Trophoblast cell (in vitro differentiated cells and primary cell): ENCODE measurements around the gene PIF1.
"Not testable (repeated sequence)": the region's sequence is repeated elsewhere in the genome, so short reads cannot be mapped to it uniquely, and the experiment has no call there.

Source experiments
- DNase-seq, 2 donors: peaks; one replicate each; pipeline ENCODE4 v3.0.0-alpha.2; 2016
- H2AFZ ChIP-seq: 2 replicates; pipeline ENCODE4 v1.6.1; 2013; ENCODE audit warnings: low read length, moderate library complexity, mild to moderate bottlenecking; ENCODE audit not compliant: insufficient read depth, poor library complexity
- H2AK5ac ChIP-seq: 2 replicates; pipeline ENCODE4 v1.6.1; 2013; ENCODE audit warnings: mild to moderate bottlenecking, low read length
- H2BK120ac ChIP-seq: 2 replicates; pipeline ENCODE4 v1.6.1; 2013; ENCODE audit warnings: low read length, mild to moderate bottlenecking, moderate library complexity; ENCODE audit not compliant: insufficient read depth, poor library complexity
- H2BK12ac ChIP-seq: 2 replicates; pipeline ENCODE4 v1.6.1; 2013; ENCODE audit warnings: mild to moderate bottlenecking, low read length, moderate library complexity
- H2BK5ac ChIP-seq: 2 replicates; pipeline ENCODE4 v1.6.1; 2013; ENCODE audit warnings: low read length, low read depth, moderate library complexity, mild to moderate bottlenecking; ENCODE audit not compliant: poor library complexity
- H3K14ac ChIP-seq: 2 replicates; pipeline ENCODE4 v1.6.1; 2013; ENCODE audit warnings: mild to moderate bottlenecking, low read length
- H3K18ac ChIP-seq: 2 replicates; pipeline ENCODE4 v1.6.1; 2013; ENCODE audit warnings: mild to moderate bottlenecking, low read length
- H3K23ac ChIP-seq: 2 replicates; pipeline ENCODE4 v1.6.1; 2013; ENCODE audit warnings: low read length
- H3K27ac ChIP-seq: 2 replicates; pipeline ENCODE4 v1.5.1; 2013; ENCODE audit warnings: low read depth, mild to moderate bottlenecking, inconsistent platforms, low read length, moderate library complexity
- H3K27me3 ChIP-seq: 2 replicates; pipeline ENCODE4 v1.6.1; 2013; ENCODE audit warnings: inconsistent platforms, mild to moderate bottlenecking, low read length, moderate library complexity; ENCODE audit not compliant: insufficient read depth
- H3K36me3 ChIP-seq, 2 experiments: 1 replicate in 1 of 2; 2 replicates in 1 of 2; pipeline ENCODE4 v1.6.1; 2013; ENCODE audit warnings: low read length in 2 of 2, mild to moderate bottlenecking in 2 of 2, moderate library complexity in 1 of 2; ENCODE audit not compliant: insufficient read depth in 2 of 2, control insufficient read depth in 1 of 2
- H3K4ac ChIP-seq: 2 replicates; pipeline ENCODE4 v1.6.1; 2013; ENCODE audit warnings: low read depth, mild to moderate bottlenecking, low read length, moderate library complexity
- H3K4me1 ChIP-seq, 2 experiments: 1 replicate in 1 of 2; 2 replicates in 1 of 2; pipeline ENCODE4 v1.6.1; 2013; ENCODE audit warnings: low read length in 2 of 2, mild to moderate bottlenecking in 2 of 2, moderate library complexity in 1 of 2; ENCODE audit not compliant: insufficient read depth in 2 of 2, control insufficient read depth in 1 of 2
- H3K4me2 ChIP-seq: 2 replicates; pipeline ENCODE4 v1.6.1; 2013; ENCODE audit warnings: inconsistent platforms, mild to moderate bottlenecking, low read length, moderate library complexity
- H3K4me3 ChIP-seq: 2 replicates; pipeline ENCODE4 v1.5.1; 2013; ENCODE audit warnings: mild to moderate bottlenecking, low read depth, low read length, inconsistent platforms
- H3K79me1 ChIP-seq: one replicate; pipeline ENCODE4 v1.6.1; 2013; ENCODE audit warnings: low read length
- H3K79me2 ChIP-seq: 2 replicates; pipeline ENCODE4 v1.6.1; 2013; ENCODE audit warnings: low read length, mild to moderate bottlenecking; ENCODE audit not compliant: control insufficient read depth, insufficient read depth, poor library complexity
- H3K9ac ChIP-seq: 2 replicates; pipeline ENCODE4 v1.6.1; 2013; ENCODE audit warnings: mild to moderate bottlenecking, low read length
- H3K9me3 ChIP-seq: 2 replicates; pipeline ENCODE4 v1.6.1; 2013; ENCODE audit warnings: low read depth, mild to moderate bottlenecking, control low read depth, inconsistent platforms, low read length; ENCODE audit not compliant: insufficient read depth
- H4K12ac ChIP-seq: 2 replicates; pipeline ENCODE4 v1.6.1; 2013; ENCODE audit warnings: low read depth, mild to moderate bottlenecking, low read length, moderate library complexity
- H4K8ac ChIP-seq: 2 replicates; pipeline ENCODE4 v1.6.1; 2013; ENCODE audit warnings: low read depth, mild to moderate bottlenecking, low read length, moderate library complexity
- H4K91ac ChIP-seq: one replicate; pipeline ENCODE4 v1.6.1; 2013; ENCODE audit warnings: low read depth, mild to moderate bottlenecking, low read length, moderate library complexity
- whole genome bisulfite sequencing: extraction: QIAGEN DNeasy Blood & Tissue Kit; methylation state at CpG from one replicate; pipeline ENCODE4 v1.1.7; 2013; ENCODE audit warnings: missing lambda C conversion rate; ENCODE audit not compliant: insufficient read length, insufficient coverage; ENCODE audit errors: extremely low coverage; 5-methylcytosine and 5-hydroxymethylcytosine counted together

Gene PIF1

DNA sequence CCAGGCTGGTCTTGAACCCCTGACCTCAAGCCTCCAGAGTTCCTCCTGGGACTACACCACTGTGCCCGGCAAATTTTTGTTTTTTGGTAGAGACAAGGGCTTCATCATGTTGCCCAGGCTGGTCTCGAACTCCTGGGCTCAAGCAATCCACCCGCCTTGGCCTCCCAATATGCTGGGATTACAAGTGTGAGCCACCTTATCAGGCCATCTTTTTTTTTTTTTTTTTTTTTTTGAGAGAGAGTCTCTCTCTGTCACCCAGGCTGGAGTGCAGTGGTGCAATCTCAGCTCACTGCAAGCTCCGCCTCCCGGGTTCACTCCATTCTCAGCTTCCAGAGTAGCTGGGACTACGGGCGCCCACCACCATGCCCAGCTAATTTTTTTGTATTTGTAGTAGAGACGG, 11.2 kb downstream of the PIF1 start:
- not testable (repeated sequence) for H2AK5ac ChIP-seq, H4K91ac ChIP-seq, H2BK5ac ChIP-seq, H2AFZ ChIP-seq, H3K9me3 ChIP-seq, H3K9ac ChIP-seq, H2BK12ac ChIP-seq, H4K12ac ChIP-seq, H2BK120ac ChIP-seq, H4K8ac ChIP-seq, H3K27ac ChIP-seq, H3K79me2 ChIP-seq, H3K14ac ChIP-seq, H3K4me2 ChIP-seq, H3K4me3 ChIP-seq, H3K23ac ChIP-seq, H3K18ac ChIP-seq, H3K27me3 ChIP-seq, H3K4ac ChIP-seq
- Histone ChIP-seq H3K36me3 (peaks cover 9 to 12% of the 10 kb centered on the region in 2 experiments), H3K79me1 (peaks cover 11% of the 10 kb centered on the region), H3K4me1 (peaks cover 9 to 10% of the 10 kb centered on the region in 2 experiments)
- WGBS: no CpG with 5 or more reads among the region's 8 CpGs
- peak in 1 of 2 donors; percentile 5 for DNase-seq

DNA sequence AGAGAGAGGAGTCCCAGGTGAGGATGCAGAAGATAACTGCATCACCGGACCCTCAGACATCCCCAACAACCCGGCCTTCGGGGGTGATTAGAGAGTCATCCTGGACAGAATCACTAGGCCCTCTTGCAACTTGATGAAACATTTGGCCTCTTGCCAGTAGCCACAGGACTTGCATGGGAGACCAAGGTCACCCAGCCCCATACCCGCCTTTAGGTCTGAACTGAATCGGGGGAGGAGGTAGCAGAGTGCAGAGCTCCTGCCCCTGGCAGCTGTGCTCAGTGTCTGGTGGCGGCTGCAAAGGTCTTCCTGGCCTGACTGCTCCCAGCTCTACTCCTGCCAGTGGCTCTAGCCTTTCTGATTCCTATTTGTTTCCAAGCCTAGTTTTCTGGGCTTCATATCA, 12.4 kb downstream of the PIF1 start:
- H3K36me3 ChIP-seq: peaks cover 3 to 8% of the 10 kb centered on the region in 2 experiments
- no peaks in the 10 kb centered on the region for H3K9me3 ChIP-seq
- H2AFZ ChIP-seq: no peak overlapping the region
- no peak overlapping the region for H3K4me3 ChIP-seq
- no peak overlapping the region for H3K9ac ChIP-seq
- H4K91ac ChIP-seq: no peak overlapping the region
- H2AK5ac ChIP-seq: no peak overlapping the region
- H3K4me2 ChIP-seq: no peak overlapping the region
- no peak overlapping the region for H3K14ac ChIP-seq
- peaks cover 11% of the 10 kb centered on the region for H3K79me1 ChIP-seq
- H3K23ac ChIP-seq: no peak overlapping the region
- H3K79me2 ChIP-seq: no peaks in the 10 kb centered on the region
- peaks cover 9 to 10% of the 10 kb centered on the region in 2 experiments for H3K4me1 ChIP-seq
- no peak overlapping the region for H3K4ac ChIP-seq
- H3K27ac ChIP-seq: no peak overlapping the region
- no peaks in the 10 kb centered on the region for H3K27me3 ChIP-seq
- WGBS: no CpG with 5 or more reads among the region's 6 CpGs
- H4K12ac ChIP-seq: no peak overlapping the region
- no peak overlapping the region for H2BK5ac ChIP-seq
- no peak for DNase-seq
- H4K8ac ChIP-seq: no peak overlapping the region
- H3K18ac ChIP-seq: no peak overlapping the region
- H2BK120ac ChIP-seq: no peak overlapping the region
- H2BK12ac ChIP-seq: no peak overlapping the region

DNA sequence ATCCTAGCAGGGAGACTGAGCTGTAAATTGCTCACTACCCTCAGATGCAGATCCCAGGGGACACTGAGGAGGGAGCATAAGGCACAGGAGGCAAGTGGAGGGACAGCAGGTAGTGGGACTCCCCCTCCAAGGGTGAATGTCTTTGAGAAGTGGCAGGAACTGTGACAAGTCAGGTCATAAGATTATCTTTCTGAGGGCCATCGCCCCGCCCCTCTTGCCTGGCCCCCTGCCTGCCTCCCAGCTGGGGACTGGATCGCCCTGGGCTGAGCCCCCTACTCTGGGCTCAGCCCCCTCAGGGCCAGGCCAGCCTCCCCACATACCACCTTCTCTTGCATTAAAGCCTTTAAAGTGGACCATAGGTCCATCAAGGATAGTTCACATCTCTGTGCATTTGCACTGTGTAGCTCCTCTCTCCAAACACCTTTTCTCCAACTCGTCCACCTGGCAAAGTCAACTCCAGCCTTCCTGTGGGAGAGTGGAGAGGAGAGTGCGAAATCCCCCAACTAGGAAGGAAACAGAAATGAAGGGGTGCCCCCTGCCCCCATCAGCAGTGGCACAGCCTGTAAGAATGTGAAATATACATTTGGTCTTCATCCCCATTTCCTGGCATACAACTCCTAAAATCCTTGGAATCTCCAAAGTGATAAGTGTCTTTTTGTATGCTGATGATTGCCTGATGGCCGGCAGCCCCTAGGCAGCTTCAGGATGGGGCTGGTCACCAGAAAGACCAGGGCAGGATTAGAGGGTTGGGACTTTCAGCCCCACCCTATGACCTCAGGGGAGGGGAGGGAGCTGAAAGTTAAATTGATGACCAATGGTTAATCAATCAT, 14.7 kb downstream of the PIF1 start:
- Histone ChIP-seq H4K91ac (peak overlapping the region; percentile 50), H3K4ac (no peak overlapping the region), H3K27me3 (no peaks in the 10 kb centered on the region), H2AK5ac (peak overlapping the region; percentile 30), H2BK12ac (peak overlapping the region; percentile 9), H4K8ac (peak overlapping the region; percentile 44), H2BK5ac (no peak overlapping the region), H3K27ac (no peak overlapping the region), H3K36me3 (no peaks in the 10 kb centered on the region), H3K79me2 (no peaks in the 10 kb centered on the region), H3K79me1 (peaks cover 11% of the 10 kb centered on the region), H3K18ac (no peak overlapping the region), H3K4me2 (no peak overlapping the region), H3K9ac (no peak overlapping the region), H4K12ac (no peak overlapping the region), H3K23ac (no peak overlapping the region), H3K14ac (peak overlapping the region; percentile 18), H2AFZ (peak overlapping the region; percentile 26), H2BK120ac (peak overlapping the region; percentile 4), H3K9me3 (no peaks in the 10 kb centered on the region), H3K4me3 (no peak overlapping the region), H3K4me1 (peaks cover 9 to 10% of the 10 kb centered on the region in 2 experiments)
- WGBS: no CpG with 5 or more reads among the region's 6 CpGs
- no peak for DNase-seq

DNA sequence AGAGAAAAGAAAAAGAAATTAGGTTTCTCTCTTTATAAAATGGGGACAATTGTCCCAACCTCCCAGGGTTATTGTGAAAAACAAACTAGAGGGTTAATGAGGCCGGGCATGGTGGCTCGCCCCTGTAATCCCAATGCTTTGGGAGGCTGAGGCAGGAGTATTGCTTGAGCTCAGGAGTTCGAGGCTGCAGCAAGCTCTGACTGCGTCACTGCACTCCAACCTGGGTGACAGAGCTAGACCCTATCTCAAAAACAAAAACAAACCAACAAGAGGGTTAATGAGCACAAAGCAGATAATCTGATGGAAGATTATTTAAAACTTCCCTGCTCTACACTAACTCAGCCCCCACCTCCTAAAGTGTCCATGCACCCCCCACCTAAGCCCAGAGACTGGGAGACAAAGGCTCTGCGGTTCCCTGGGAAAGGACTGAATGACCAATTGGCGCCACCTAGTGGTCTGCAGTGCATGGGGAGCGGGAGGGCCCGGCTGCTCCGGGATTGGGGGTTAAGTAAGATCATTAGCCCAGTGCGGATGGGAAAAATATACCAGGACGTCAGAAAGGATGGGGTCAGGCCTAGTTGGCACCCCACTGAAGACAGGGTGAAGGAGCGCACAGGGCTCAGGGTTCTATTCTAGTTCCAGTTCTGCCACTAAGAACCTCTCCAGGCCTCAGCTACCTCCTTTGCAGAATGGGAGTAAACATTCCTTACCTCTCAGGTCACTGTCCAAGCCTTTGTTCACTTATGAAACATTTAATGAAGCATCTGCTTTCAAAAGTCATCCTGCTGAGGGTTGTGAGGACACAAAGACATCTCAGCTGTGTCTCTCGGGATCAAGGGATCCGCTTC, 15.6 kb downstream of the PIF1 start:
- H4K91ac ChIP-seq: peak overlapping the region; percentile 50
- H3K23ac ChIP-seq: no peak overlapping the region
- H2AK5ac ChIP-seq: no peak overlapping the region
- no peak overlapping the region for H3K27ac ChIP-seq
- no peak overlapping the region for H3K9ac ChIP-seq
- peak overlapping the region; percentile 41 for H4K12ac ChIP-seq
- no peak overlapping the region for H2BK12ac ChIP-seq
- no CpG with 5 or more reads among the region's 14 CpGs for WGBS
- peak overlapping the region; percentile 44 for H4K8ac ChIP-seq
- no peak overlapping the region for H3K18ac ChIP-seq
- H3K14ac ChIP-seq: no peak overlapping the region
- no peaks in the 10 kb centered on the region for H3K36me3 ChIP-seq
- peak overlapping the region; percentile 16 for H3K4me2 ChIP-seq
- H3K4me1 ChIP-seq: peaks cover 9 to 10% of the 10 kb centered on the region in 2 experiments
- H3K4ac ChIP-seq: no peak overlapping the region
- H2BK120ac ChIP-seq: peak overlapping the region; percentile 4
- H3K79me1 ChIP-seq: peaks cover 11% of the 10 kb centered on the region
- H2BK5ac ChIP-seq: no peak overlapping the region
- H3K4me3 ChIP-seq: no peak overlapping the region
- DNase-seq: peak; percentile 59 to 88
- no peaks in the 10 kb centered on the region for H3K79me2 ChIP-seq
- peak overlapping the region; percentile 26 for H2AFZ ChIP-seq
- H3K9me3 ChIP-seq: no peaks in the 10 kb centered on the region
- H3K27me3 ChIP-seq: no peaks in the 10 kb centered on the region
